WTC11 (cell line): ENCODE data around the gene ETF1. TPM values are rescaled to one million over a fixed set of nuclear protein-coding genes. Genes with fewer than 3 reads are reported as not detected.

Experiments
- ATAC-seq: fragments of 200-7000 bp; cut with Tn5 transposase; 2 replicates; pipeline ENCODE4 v1.10.0; 2021; ENCODE audit warnings: mild to moderate bottlenecking, moderate library complexity
- CTCF ChIA-PET: fragments of 300-600 bp; sonication (Branson Sonifier 250); formaldehyde crosslinking; loops from one replicate; lab custom pipeline; 2021; ENCODE audit warnings: antibody characterized with exemption; lab: Charles Lee
- POLR2A ChIA-PET: fragments of 350-600 bp; sonication (Branson Sonifier 250); formaldehyde crosslinking; loops from one replicate; lab custom pipeline; 2021; ENCODE audit warnings: antibody characterized with exemption; lab: Charles Lee
- DNase-seq: peaks from one replicate; pipeline ENCODE4 v3.0.0; 2021; ENCODE audit warnings: low spot score
- H3K27ac Mint-ChIP-seq: 2 replicates; pipeline ENCODE4 v1.8.0; 2021; ENCODE audit warnings: mixed read lengths
- H3K27me3 Mint-ChIP-seq: 2 replicates; pipeline ENCODE4 v1.8.0; 2021; ENCODE audit warnings: low read depth, mild to moderate bottlenecking, moderate library complexity, mixed read lengths
- H3K36me3 Mint-ChIP-seq: 2 replicates; pipeline ENCODE4 v1.8.0; 2021; ENCODE audit warnings: mixed read lengths
- H3K4me1 Mint-ChIP-seq: 2 replicates; pipeline ENCODE4 v1.8.0; 2022; ENCODE audit warnings: mixed read lengths
- H3K4me3 Mint-ChIP-seq: 2 replicates; pipeline ENCODE4 v1.8.0; 2021; ENCODE audit warnings: mild to moderate bottlenecking, moderate library complexity, mixed read lengths
- H3K9me3 Mint-ChIP-seq: 2 replicates; pipeline ENCODE4 v1.8.0; 2021; ENCODE audit warnings: mixed read lengths
- ARID4B ChIP-seq: sonication (generic); formaldehyde crosslinking; IDR thresholded peaks from 2 replicates; pipeline ENCODE4 v1.8.0; 2023; ENCODE audit warnings: missing genetic modification reagents, mild to moderate bottlenecking, borderline replicate concordance
- CBFB ChIP-seq: sonication (generic); formaldehyde crosslinking; IDR thresholded peaks from 2 replicates; pipeline ENCODE4 v1.8.1; 2022; ENCODE audit warnings: mild to moderate bottlenecking, low read depth, missing genetic modification reagents
- CTCF ChIP-seq: fragments of 200-600 bp; IDR thresholded peaks from 2 replicates; pipeline ENCODE4 v1.8.0; 2022; ENCODE audit warnings: antibody characterized with exemption
- HMGXB4 ChIP-seq: sonication (generic); formaldehyde crosslinking; IDR thresholded peaks from 2 replicates; pipeline ENCODE4 v1.8.1; 2023; ENCODE audit warnings: mild to moderate bottlenecking, moderate library complexity, missing genetic modification reagents
- JUN ChIP-seq: sonication (generic); formaldehyde crosslinking; IDR thresholded peaks from 2 replicates; pipeline ENCODE4 v1.8.0; 2023; ENCODE audit warnings: mild to moderate bottlenecking, missing genetic modification reagents
- KAT7 ChIP-seq: sonication (generic); formaldehyde crosslinking; IDR thresholded peaks from 2 replicates; pipeline ENCODE4 v1.8.1; 2023; ENCODE audit warnings: missing genetic modification reagents, mild to moderate bottlenecking, borderline replicate concordance
- NR2C2 ChIP-seq: sonication (generic); formaldehyde crosslinking; IDR thresholded peaks from 2 replicates; pipeline ENCODE4 v1.8.0; 2022; ENCODE audit warnings: mild to moderate bottlenecking, missing genetic modification reagents
- PRRX2 ChIP-seq: fragments of 250-450 bp; sonication (Bioruptor Pico); IDR thresholded peaks from 2 replicates; pipeline ENCODE4 v1.8.0; 2021; ENCODE audit warnings: mild to moderate bottlenecking
- SMAD3 ChIP-seq: sonication (generic); formaldehyde crosslinking; IDR thresholded peaks from 2 replicates; pipeline ENCODE4 v1.8.0; 2022; ENCODE audit warnings: missing genetic modification reagents, mild to moderate bottlenecking, borderline replicate concordance
- TCF7 ChIP-seq: sonication (generic); formaldehyde crosslinking; IDR thresholded peaks from 2 replicates; pipeline ENCODE4 v1.8.0; 2022; ENCODE audit warnings: mild to moderate bottlenecking, low read depth, missing genetic modification reagents, moderate library complexity
- TEAD4 ChIP-seq: sonication (generic); formaldehyde crosslinking; IDR thresholded peaks from 2 replicates; pipeline ENCODE4 v1.8.0; 2022; ENCODE audit warnings: mild to moderate bottlenecking, missing genetic modification reagents
- TP53 ChIP-seq: sonication (generic); formaldehyde crosslinking; IDR thresholded peaks from 2 replicates; pipeline ENCODE4 v1.8.1; 2023; ENCODE audit warnings: mild to moderate bottlenecking, missing genetic modification reagents
- USF2 ChIP-seq: sonication (generic); formaldehyde crosslinking; IDR thresholded peaks from 2 replicates; pipeline ENCODE4 v1.8.1; 2023; ENCODE audit warnings: mild to moderate bottlenecking, missing genetic modification reagents, moderate library complexity
- ZNF121 ChIP-seq: sonication (generic); formaldehyde crosslinking; IDR thresholded peaks from 2 replicates; pipeline ENCODE4 v1.8.0; 2023; ENCODE audit warnings: missing genetic modification reagents
- ZNF138 ChIP-seq: sonication (generic); formaldehyde crosslinking; conservative IDR thresholded peaks from 2 replicates; pipeline ENCODE4 v1.8.1; 2022; ENCODE audit warnings: mild to moderate bottlenecking, moderate library complexity, missing genetic modification reagents
- ZNF317 ChIP-seq: sonication (generic); formaldehyde crosslinking; IDR thresholded peaks from 2 replicates; pipeline ENCODE4 v1.8.1; 2023; ENCODE audit warnings: low read depth, mild to moderate bottlenecking, moderate library complexity, missing genetic modification reagents, borderline replicate concordance
- ZNF512 ChIP-seq: sonication (generic); formaldehyde crosslinking; IDR thresholded peaks from 2 replicates; pipeline ENCODE4 v1.8.1; 2022; ENCODE audit warnings: missing genetic modification reagents, borderline replicate concordance
- total RNA-seq: library from RNA; stranded (reverse); gene quantifications from 3 replicates; pipeline ENCODE4 v1.2.3, GENCODE V29; 2021

ETF1 gene
- total RNA-seq, 1 experiment from 2014 or later, result 137 TPM

GRCh38 chr5:138490648-138491283 is 52.3 kb downstream of the ETF1 start (continued):
- TF ChIP-seq ZNF512 (CRISPR knock-in tag), result no peak
- TF ChIP-seq, all 79 proteins: peak for 0

GRCh38 chr5:138489683-138490061 is 53.4 kb downstream of the ETF1 start:
- CTCF ChIA-PET, result interaction anchor here (1.1 to 2.6 kb wide), 3 partner anchors 14 to 57 kb away, joined by 3 to 10 read pairs (median 5); partner anchors contain the start of gene EGR1
- DNase-seq, result no peak
- H3K4me3 Mint-ChIP-seq, result no peak overlapping the region

GRCh38 chr5:138488481-138488945 is 54.5 kb downstream of the ETF1 start:
- Mint-ChIP-seq H3K4me3 (no peak overlapping the region), H3K27me3 (peaks cover 39% of the 10 kb centered on the region), H3K9me3 (no peaks in the 10 kb centered on the region), H3K4me1 (peaks cover 20% of the 10 kb centered on the region), H3K27ac (no peak overlapping the region), H3K36me3 (no peaks in the 10 kb centered on the region)
- DNase-seq, result no peak
- ChIA-PET POLR2A (no interaction called here), CTCF (interaction anchor here (2.2 to 2.6 kb wide), 2 partner anchors 15 kb away, joined by 10 read pairs; no protein-coding TSS in a partner anchor)
- ATAC-seq, result no peak
- TF ChIP-seq HMGXB4 (CRISPR knock-in tag) (no peak), TP53 (CRISPR knock-in tag) (no peak), ZNF138 (CRISPR knock-in tag) (no peak), KAT7 (CRISPR knock-in tag) (no peak), ZNF121 (CRISPR knock-in tag) (no peak), CTCF (no peak), SMAD3 (CRISPR knock-in tag) (no peak), TCF7 (CRISPR knock-in tag) (no peak), JUN (CRISPR knock-in tag) (no peak), TEAD4 (no peak), ARID4B (CRISPR knock-in tag) (no peak), ZNF317 (CRISPR knock-in tag) (no peak), CBFB (CRISPR knock-in tag) (no peak)

More at GRCh38 chr5:138489683-138490061, 53.4 kb downstream of the ETF1 start:
- no peak overlapping the region for H3K27ac Mint-ChIP-seq
- peaks cover 25% of the 10 kb centered on the region for H3K4me1 Mint-ChIP-seq
- TF ChIP-seq NR2C2 (CRISPR knock-in tag), result no peak
- no peak for TF ChIP-seq HMGXB4 (CRISPR knock-in tag)
- no peak for TF ChIP-seq USF2 (CRISPR knock-in tag)
- TF ChIP-seq PRRX2, result no peak
- peaks cover 39% of the 10 kb centered on the region for H3K27me3 Mint-ChIP-seq
- POLR2A ChIA-PET, result interaction anchor here (1.3 kb wide), 1 partner anchor 24 kb away, joined by 3 read pairs; the partner anchor contains the start of gene EGR1
- no peak for ATAC-seq
- H3K36me3 Mint-ChIP-seq, result no peaks in the 10 kb centered on the region
- H3K9me3 Mint-ChIP-seq, result no peaks in the 10 kb centered on the region
